IMR-90 (cell line): ENCODE measurements around the gene ADAMTSL2.

Experiments used
- BHLHE40 ChIP-seq: fragments of 150-350 bp; IDR thresholded peaks from 2 replicates; pipeline ENCODE4 v1.6.1; 2016; ENCODE audit warnings: mild to moderate bottlenecking, low read depth, low read length
- CTCF ChIP-seq: conservative IDR thresholded peaks from 2 replicates; pipeline ENCODE4 v1.5.1; 2012; ENCODE audit warnings: mild to moderate bottlenecking, low read depth, low read length, improper control_type of control experiment
- ELK1 ChIP-seq: fragments of 150-350 bp; IDR thresholded peaks from 2 replicates; pipeline ENCODE4 v1.6.1; 2016; ENCODE audit warnings: low read depth, mild to moderate bottlenecking, low read length, moderate library complexity, borderline replicate concordance
- MAFK ChIP-seq: IDR thresholded peaks from 2 replicates; pipeline ENCODE4 v1.6.1; 2012; ENCODE audit warnings: low read depth, low read length, improper control_type of control experiment
- MAZ ChIP-seq: IDR thresholded peaks from 2 replicates; pipeline ENCODE4 v1.6.1; 2012; ENCODE audit warnings: low read depth, mild to moderate bottlenecking, low read length, improper control_type of control experiment, moderate library complexity, borderline replicate concordance
- NFE2L2 ChIP-seq: fragments of 150-350 bp; IDR thresholded peaks from 2 replicates; pipeline ENCODE4 v1.6.1; 2016; ENCODE audit warnings: low read depth, mild to moderate bottlenecking, low read length
- POLR2A ChIP-seq: IDR thresholded peaks from 2 replicates; pipeline ENCODE4 v1.6.1; 2012; ENCODE audit warnings: mild to moderate bottlenecking, low read depth, low read length
- RAD21 ChIP-seq: IDR thresholded peaks from 2 replicates; pipeline ENCODE4 v1.6.1; 2012; ENCODE audit warnings: low read length, improper control_type of control experiment
- RCOR1 ChIP-seq: IDR thresholded peaks from 2 replicates; pipeline ENCODE4 v1.6.1; 2012; ENCODE audit warnings: mild to moderate bottlenecking, low read length, improper control_type of control experiment; ENCODE audit not compliant: insufficient replicate concordance
- RFX5 ChIP-seq: IDR thresholded peaks from 2 replicates; pipeline ENCODE4 v1.8.0; 2012; ENCODE audit warnings: low read depth, mild to moderate bottlenecking, low read length, moderate library complexity
- SMC3 ChIP-seq: fragments of 150-350 bp; IDR thresholded peaks from 2 replicates; pipeline ENCODE4 v1.6.1; 2016; ENCODE audit warnings: low read depth, mild to moderate bottlenecking, antibody characterized with exemption, low read length, moderate library complexity
- USF2 ChIP-seq: fragments of 150-350 bp; IDR thresholded peaks from 2 replicates; pipeline ENCODE4 v1.6.1; 2017; ENCODE audit warnings: mild to moderate bottlenecking, antibody characterized with exemption, low read length, low read depth

- no peak for TF ChIP-seq CTCF
- TF ChIP-seq NFE2L2: no peak
- TF ChIP-seq POLR2A: no peak
- no peak for TF ChIP-seq RAD21
- no peak for TF ChIP-seq MAFK
- TF ChIP-seq RFX5: no peak
- no peak for TF ChIP-seq SMC3
- TF ChIP-seq USF2: no peak
- no peak for TF ChIP-seq ELK1
- TF ChIP-seq BHLHE40: no peak
- TF ChIP-seq MAZ: no peak
- no peak for TF ChIP-seq RCOR1
Observed at GRCh38 chr9:133529874-133530273, 4.6 kb upstream of the ADAMTSL2 start.
